Measurements from ENCODE around the gene PEPD. TPM values are rescaled to one million over a fixed set of nuclear protein-coding genes. Genes with fewer than 3 reads are reported as not detected.

The PEPD gene
- total and polyA plus RNA-seq, 2 of the 4 experiments (the other 2 are of a cell fraction), result 36.7 to 88.4 TPM

DNA sequence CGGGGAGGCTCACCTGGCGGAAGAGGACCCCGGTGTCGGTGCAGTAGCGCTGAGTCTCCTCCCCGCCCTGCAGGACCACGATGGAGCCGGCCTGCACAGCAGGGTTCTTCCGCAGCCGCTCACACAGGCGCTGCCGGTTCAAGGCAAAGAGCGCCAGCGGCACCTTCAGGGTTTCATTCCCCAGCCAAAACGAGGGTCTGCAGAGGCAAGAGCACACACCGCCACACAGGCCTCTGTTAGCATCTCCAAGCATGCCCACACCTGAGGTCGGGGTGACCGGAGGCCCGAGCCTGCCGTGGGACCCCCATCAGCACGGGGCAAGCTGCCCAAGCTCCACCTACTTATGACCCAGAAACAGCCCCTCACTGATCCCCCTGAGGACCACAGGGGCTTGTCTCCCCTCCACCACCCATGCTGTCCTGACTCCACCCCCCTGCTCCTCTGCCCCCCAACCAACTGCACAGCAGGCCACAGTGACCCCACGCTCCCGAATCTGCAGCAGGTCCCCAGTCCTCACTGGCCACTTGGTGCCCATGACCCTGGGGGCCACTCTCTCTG lies 8.9 kb downstream of the PEPD start:
- Histone ChIP-seq H3K9me1 (ENCODE audit: insufficient read depth, low read length) (no peaks in the 10 kb centered on the region; the same call in 1 of the 2 replicates), H4K91ac (ENCODE audit: insufficient read depth, low read depth, low read length) (no peak overlapping the region), H2BK15ac (ENCODE audit: low read depth, low read length) (no peak overlapping the region), H3K9ac (ENCODE audit: low read depth, low read length) (no peak overlapping the region), H2AFZ (replicated peaks; ENCODE audit: low read length, poor library complexity) (no peak overlapping the region), H3K14ac (replicated peaks; ENCODE audit: low read depth, low read length) (no peak overlapping the region), H3K4ac (ENCODE audit: low read depth, low read length) (no peak overlapping the region), H4K8ac (ENCODE audit: low read depth in 2 of 2, low read length in 2 of 2) (no peak overlapping the region), H3K23ac (ENCODE audit: low read depth, low read length) (no peak overlapping the region), H2BK20ac (ENCODE audit: low read depth, low read length) (no peak overlapping the region), H2AK5ac (ENCODE audit: low read depth, low read length) (no peak overlapping the region), H3K9me3 (ENCODE audit: control insufficient read depth, insufficient read depth, low read length) (no peaks in the 10 kb centered on the region), H2BK120ac (ENCODE audit: low read depth, low read length) (no peak overlapping the region), H2BK5ac (ENCODE audit: low read depth, low read length, poor library complexity, severe bottlenecking) (no peak overlapping the region), H2AK9ac (replicated peaks; ENCODE audit: low read depth, low read length, poor library complexity) (no peak overlapping the region), H3K4me2 (ENCODE audit: low read depth, low read length) (no peak overlapping the region), H3K4me3 (ENCODE audit: insufficient read depth, low read depth, low read length) (no peak overlapping the region), H3K18ac (ENCODE audit: low read depth, low read length) (no peak overlapping the region), H4K20me1 (ENCODE audit: insufficient read depth, low read length) (peaks cover 23% of the 10 kb centered on the region), H3K56ac (ENCODE audit: extremely low read depth, insufficient read depth, low read length) (no peak overlapping the region), H3K27me3 (ENCODE audit: control insufficient read depth, insufficient read depth, low read length) (no peaks in the 10 kb centered on the region), H3K27ac (ENCODE audit: insufficient read depth, low read length) (no peak overlapping the region), H3K4me1 (ENCODE audit: control insufficient read depth, insufficient read depth, low read length) (no peaks in the 10 kb centered on the region), H3K79me1 (ENCODE audit: low read depth in 1 of 2, low read length in 2 of 2) (peaks cover 3 to 27% of the 10 kb centered on the region in 2 experiments; a peak in 1 of 4 replicates), H3K36me3 (ENCODE audit: control insufficient read depth, insufficient read depth, low read length) (peaks cover 5% of the 10 kb centered on the region), H4K5ac (ENCODE audit: low read depth, low read length) (no peak overlapping the region)
- WGBS, 2 experiments (ENCODE audit: extremely low coverage in 2 of 2, insufficient read length in 1 of 2), result 93% methylated on average over 12 of the region's 23 CpGs; no CpG with 5 or more reads in 1 of the 2 experiments
- in situ Hi-C loops (cut with MboI; ENCODE audit: low sequenced_read_pairs) (no loop called here), dilution Hi-C loops (cut with HindIII; ENCODE audit: low sequenced_read_pairs, unreplicated experiment) (no loop called here), intact Hi-C loops (cut with micrococcal nuclease) (no loop called here)
- ATAC-seq (ENCODE audit: low read depth) (no peak), DNase-seq (no peak)
- ChIA-PET CTCF (no interaction called here), POLR2A (ENCODE audit: unreplicated experiment) (interaction anchor here (0.6 kb wide), 1 partner anchor 64 kb away, joined by 4 read pairs; no protein-coding TSS in a partner anchor)
- no peak for TF ChIP-seq BHLHE40 (IDR thresholded peaks at IDR 0.05; ENCODE audit: low read depth, low read length)
- no peak for TF ChIP-seq RAD21 (IDR thresholded peaks at IDR 0.05; ENCODE audit: low read length)
- no peak for TF ChIP-seq POLR2A (IDR thresholded peaks at IDR 0.05; ENCODE audit: low read depth, low read length)
- no peak for TF ChIP-seq RCOR1 (IDR thresholded peaks at IDR 0.05; ENCODE audit: insufficient replicate concordance, low read length)
- TF ChIP-seq NFE2L2 (IDR thresholded peaks at IDR 0.05; ENCODE audit: low read depth, low read length), result no peak
- TF ChIP-seq, protein P1, sequence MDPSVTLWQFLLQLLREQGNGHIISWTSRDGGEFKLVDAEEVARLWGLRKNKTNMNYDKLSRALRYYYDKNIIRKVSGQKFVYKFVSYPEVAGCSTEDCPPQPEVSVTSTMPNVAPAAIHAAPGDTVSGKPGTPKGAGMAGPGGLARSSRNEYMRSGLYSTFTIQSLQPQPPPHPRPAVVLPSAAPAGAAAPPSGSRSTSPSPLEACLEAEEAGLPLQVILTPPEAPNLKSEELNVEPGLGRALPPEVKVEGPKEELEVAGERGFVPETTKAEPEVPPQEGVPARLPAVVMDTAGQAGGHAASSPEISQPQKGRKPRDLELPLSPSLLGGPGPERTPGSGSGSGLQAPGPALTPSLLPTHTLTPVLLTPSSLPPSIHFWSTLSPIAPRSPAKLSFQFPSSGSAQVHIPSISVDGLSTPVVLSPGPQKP (IDR thresholded peaks at IDR 0.05; ENCODE audit: borderline replicate concordance, low read depth, low read length), result no peak
- no peak for TF ChIP-seq RFX5 (IDR thresholded peaks at IDR 0.05; ENCODE audit: low read depth, low read length)
- TF ChIP-seq USF2 (IDR thresholded peaks at IDR 0.05; ENCODE audit: low read depth, low read length), result no peak
- BruUV-seq (replicated peaks), result no TSS peak
